T-helper 9 cell (primary cell): ENCODE measurements around the gene PDGFRA.

Source experiments
- DNase-seq: peaks from one replicate; pipeline ENCODE4 v3.0.0-alpha.2; 2020

Gene PDGFRA

GRCh38 chr4:54265366-54265765 is 36.3 kb downstream of the PDGFRA start:
- DNase-seq: no peak

GRCh38 chr4:54268151-54268550 is 39.1 kb downstream of the PDGFRA start:
- no peak for DNase-seq

- no peak for DNase-seq
Observed at GRCh38 chr4:54271464-54271863, 42.4 kb downstream of the PDGFRA start.

- DNase-seq: no peak
Observed at GRCh38 chr4:54272051-54272450, 43.0 kb downstream of the PDGFRA start.

- DNase-seq: no peak
Observed at GRCh38 chr4:54274264-54274663, 45.2 kb downstream of the PDGFRA start.

GRCh38 chr4:54274795-54275665 is 45.9 kb downstream of the PDGFRA start:
- DNase-seq: no peak

- no peak for DNase-seq
Observed at GRCh38 chr4:54276641-54277430, 47.7 kb downstream of the PDGFRA start.

GRCh38 chr4:54277691-54278090 is 48.6 kb downstream of the PDGFRA start:
- DNase-seq: no peak

- DNase-seq: no peak
Observed at GRCh38 chr4:54278216-54278615, 49.1 kb downstream of the PDGFRA start.

GRCh38 chr4:54281054-54281766 is 52.1 kb downstream of the PDGFRA start:
- no peak for DNase-seq

GRCh38 chr4:54282837-54283236 is 53.7 kb downstream of the PDGFRA start:
- DNase-seq: no peak

- DNase-seq: no peak
Observed at GRCh38 chr4:54289316-54289715, 60.2 kb downstream of the PDGFRA start.

GRCh38 chr4:54290980-54291379 is 61.9 kb downstream of the PDGFRA start:
- no peak for DNase-seq

GRCh38 chr4:54296548-54297203 is 67.6 kb downstream of the PDGFRA start:
- no peak for DNase-seq

GRCh38 chr4:54308110-54308509 is 79.0 kb downstream of the PDGFRA start:
- DNase-seq: no peak

- no peak for DNase-seq
Observed at GRCh38 chr4:54315561-54316538, 86.8 kb downstream of the PDGFRA start.

- DNase-seq: no peak
Observed at GRCh38 chr4:54317690-54318089, 88.6 kb downstream of the PDGFRA start.

GRCh38 chr4:54318904-54319303 is 89.8 kb downstream of the PDGFRA start:
- no peak for DNase-seq

- no peak for DNase-seq
Observed at GRCh38 chr4:54320826-54321685, 92.0 kb downstream of the PDGFRA start.

- DNase-seq: peak; percentile 8
Observed at GRCh38 chr4:54322818-54323417, 93.8 kb downstream of the PDGFRA start.
